Colonic mucosa (tissue), 4 donors: Measurements from ENCODE around the gene CHD2. TPM values are rescaled to one million over a fixed set of nuclear protein-coding genes. Genes with fewer than 3 reads are reported as not detected.

Experiments used
- DNase-seq: peaks from one replicate; pipeline ENCODE4 v3.0.0-alpha.2; 2020
- H3K27ac ChIP-seq: fragments of 200-600 bp; one replicate; pipeline ENCODE4 v1.8.0; 2021
- H3K27me3 ChIP-seq: fragments of 200-600 bp; one replicate; pipeline ENCODE4 v1.8.0; 2021
- H3K36me3 ChIP-seq: fragments of 200-600 bp; one replicate; pipeline ENCODE4 v1.8.0; 2021
- H3K4me1 ChIP-seq: fragments of 200-600 bp; one replicate; pipeline ENCODE4 v1.8.0; 2021; ENCODE audit warnings: mild to moderate bottlenecking
- H3K4me3 ChIP-seq: fragments of 200-600 bp; one replicate; pipeline ENCODE4 v1.8.0; 2021
- H3K9ac ChIP-seq, 2 donors: one replicate each; pipeline ENCODE4 v1.7.0; 2013; ENCODE audit warnings: control low read depth in 2 of 2, low read depth in 2 of 2, low read length in 2 of 2
- H3K9me3 ChIP-seq: fragments of 200-600 bp; one replicate; pipeline ENCODE4 v1.8.0; 2021
- CTCF ChIP-seq: fragments of 200-600 bp; IDR thresholded peaks from one replicate; pipeline ENCODE4 v1.8.0; 2022; ENCODE audit warnings: antibody characterized with exemption, mild to moderate bottlenecking
- intact Hi-C: fragments of 100-400 bp; cut with DNase I; formaldehyde crosslinking; loops from one replicate; pipeline ENCODE4 v1.14.1; 2022
- total RNA-seq, 2 donors: library from RNA; stranded (reverse); fragmentation: NEBNext Ultra II Directional in 1 of 2; extraction: Animal tissue kit (Norgen Biotek cat#: 25700) in 1 of 2; gene quantifications; one replicate each; pipeline ENCODE4 v1.2.1, GENCODE V29; 2021
- donor health status: healthy.
- donor health status: DM: no; HTN: no; CAD: no.
- donor health status: DM: no; HTN: no; CAD: no.

CHD2 gene
- total RNA-seq, 2 donors from 2014 or later: 87.5 to 121 TPM

GRCh38 chr15:92920595-92921161 is 20.6 kb downstream of the CHD2 start:
- Histone ChIP-seq H3K36me3 (no peaks in the 10 kb centered on the region), H3K9ac (peak overlapping the region in 1 of 2 donors; percentile 42), H3K4me1 (peaks cover 25% of the 10 kb centered on the region), H3K27me3 (no peaks in the 10 kb centered on the region), H3K9me3 (no peaks in the 10 kb centered on the region), H3K27ac (peak overlapping the region; percentile 68), H3K4me3 (no peak overlapping the region)
- intact Hi-C loops: no loop called here
- DNase-seq: no peak
- no peak for TF ChIP-seq CTCF

DNA sequence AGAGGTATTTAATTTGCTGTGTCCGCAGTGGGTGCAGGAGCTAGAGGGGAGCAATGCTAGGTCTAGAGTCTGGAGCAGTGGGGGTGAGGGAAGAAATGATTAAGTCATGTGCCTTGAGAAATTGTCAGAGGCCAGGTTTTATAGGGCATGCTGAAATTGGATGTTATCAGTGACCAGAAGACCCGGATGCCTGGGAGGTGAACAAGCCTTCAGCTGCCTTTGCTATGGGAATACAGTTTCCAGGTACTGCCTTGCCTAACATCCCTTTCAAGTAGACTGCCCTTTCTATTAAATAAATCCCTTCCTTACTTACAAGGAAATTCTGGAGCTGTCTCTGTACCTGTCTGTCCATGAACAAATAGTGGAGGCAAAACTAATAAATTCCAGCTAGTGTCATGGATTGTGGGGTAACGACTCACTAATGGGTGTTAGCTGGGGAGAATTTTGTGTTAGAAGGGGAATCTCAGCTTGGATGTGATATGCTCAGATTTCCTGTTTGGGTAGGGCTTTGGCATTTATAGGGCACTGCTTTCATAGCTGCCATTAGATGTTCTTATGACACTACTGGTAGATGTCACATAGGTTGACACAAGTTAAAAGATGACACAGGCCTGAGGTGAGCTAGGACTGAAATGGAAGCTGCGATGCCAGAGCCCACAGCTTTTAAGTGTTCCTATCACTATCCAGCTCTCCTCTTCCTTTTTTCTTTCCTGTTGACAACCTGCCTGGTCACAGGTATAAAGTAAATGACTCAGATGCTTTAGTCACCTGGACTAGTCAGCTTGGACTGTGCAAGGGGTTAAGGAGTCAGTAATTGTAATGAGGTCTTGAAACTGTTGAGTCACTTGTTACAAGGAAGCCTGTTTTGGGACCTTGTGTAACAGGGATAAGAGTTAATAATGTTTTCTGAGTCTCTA is 21.3 kb downstream of the CHD2 start:
- TF ChIP-seq CTCF: no peak
- DNase-seq: no peak
- Histone ChIP-seq H3K4me3 (no peak overlapping the region), H3K4me1 (peaks cover 30% of the 10 kb centered on the region), H3K9ac (peak overlapping the region in 1 of 2 donors; percentile 42), H3K36me3 (no peaks in the 10 kb centered on the region), H3K27me3 (no peaks in the 10 kb centered on the region), H3K9me3 (no peaks in the 10 kb centered on the region), H3K27ac (peak overlapping the region; percentile 68)
- intact Hi-C loops: no loop called here

DNA sequence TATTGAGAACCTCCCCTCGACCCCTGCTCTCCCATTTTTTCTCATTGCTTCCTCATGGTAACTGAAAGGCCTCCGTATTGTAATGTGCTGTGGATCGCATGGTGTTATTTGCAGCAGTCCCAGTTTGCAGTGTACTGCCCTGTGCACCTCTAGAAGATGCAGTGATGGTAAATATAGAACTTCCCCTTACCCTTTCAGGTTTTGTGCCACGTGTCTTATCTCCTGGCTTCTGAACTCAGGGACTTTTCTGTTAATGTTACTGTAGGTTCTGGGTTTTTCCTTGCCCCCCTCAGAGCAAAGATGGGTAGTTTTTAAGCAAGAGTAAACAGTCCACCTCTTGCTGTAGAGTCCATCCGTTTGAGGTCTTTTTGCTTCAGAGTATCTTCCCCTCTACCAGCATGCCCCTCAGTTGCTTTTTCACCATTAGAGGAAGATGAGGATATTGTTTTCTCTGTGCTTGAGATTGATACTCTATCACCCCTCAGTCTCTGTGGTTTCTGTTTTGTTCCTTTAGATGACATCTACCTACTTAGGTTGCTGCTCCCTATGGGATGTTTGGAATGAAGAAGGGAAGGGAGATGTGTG is 22.4 kb downstream of the CHD2 start:
- H3K9ac ChIP-seq: peak overlapping the region in 1 of 2 donors; percentile 42
- H3K27me3 ChIP-seq: no peaks in the 10 kb centered on the region
- peaks cover 30% of the 10 kb centered on the region for H3K4me1 ChIP-seq
- H3K9me3 ChIP-seq: no peaks in the 10 kb centered on the region
- H3K4me3 ChIP-seq: no peak overlapping the region
- TF ChIP-seq CTCF: no peak
- peak overlapping the region; percentile 68 for H3K27ac ChIP-seq
- intact Hi-C loops: no loop called here
- H3K36me3 ChIP-seq: no peaks in the 10 kb centered on the region
- DNase-seq: no peak

- H3K36me3 ChIP-seq: peaks cover 4% of the 10 kb centered on the region
- intact Hi-C loops: no loop called here
- H3K9ac ChIP-seq: no peak overlapping the region
Measured at GRCh38 chr15:92924216-92924615, 24.1 kb downstream of the CHD2 start.

More at GRCh38 chr15:92924216-92924615, 24.1 kb downstream of the CHD2 start:
- Histone ChIP-seq H3K9me3 (no peaks in the 10 kb centered on the region), H3K4me3 (no peak overlapping the region), H3K4me1 (peaks cover 30% of the 10 kb centered on the region), H3K27me3 (no peaks in the 10 kb centered on the region), H3K27ac (peak overlapping the region; percentile 29)
- no peak for DNase-seq
- TF ChIP-seq CTCF: no peak
